ENCODE measurements around the gene LYG1. TPM values are rescaled to one million over a fixed set of nuclear protein-coding genes. Genes with fewer than 3 reads are reported as not detected.
"Not testable (repeated sequence)": the region's sequence is repeated elsewhere in the genome, so short reads cannot be mapped to it uniquely, and the experiment has no call there.

LYG1 gene
- total RNA-seq, 1 experiment from 2014 or later: 0.61 TPM

GRCh38 chr2:99317161-99317872 is 16.3 kb upstream of the LYG1 start:
- peaks cover 51% of the 10 kb centered on the region for H3K36me3 ChIP-seq
- DNase-seq: no peak
- no peaks in the 10 kb centered on the region for H3K4me1 ChIP-seq
- no peak overlapping the region for H3K27ac ChIP-seq
- no peaks in the 10 kb centered on the region for H3K9me3 ChIP-seq (replicated peaks)
- H3K27me3 ChIP-seq: no peaks in the 10 kb centered on the region
- no peak overlapping the region for H3K4me3 ChIP-seq

- no peaks in the 10 kb centered on the region for H3K9me3 ChIP-seq (replicated peaks)
- peaks cover 3% of the 10 kb centered on the region; the same call in 1 of the 2 replicates for H3K36me3 ChIP-seq
- H3K4me1 ChIP-seq: no peaks in the 10 kb centered on the region
- H3K27ac ChIP-seq: no peak overlapping the region
- H3K4me3 ChIP-seq: no peak overlapping the region
- H3K27me3 ChIP-seq: no peaks in the 10 kb centered on the region
- no peak for DNase-seq
Measured at GRCh38 chr2:99299580-99299979, 1.4 kb downstream of the LYG1 start.

GRCh38 chr2:99297994-99298393 is 3.0 kb downstream of the LYG1 start:
- H3K27me3 ChIP-seq: no peaks in the 10 kb centered on the region
- peaks cover 3% of the 10 kb centered on the region; the same call in 1 of the 2 replicates for H3K36me3 ChIP-seq
- DNase-seq: no peak
- H3K4me1 ChIP-seq: no peaks in the 10 kb centered on the region
- H3K27ac ChIP-seq: no peak overlapping the region
- H3K9me3 ChIP-seq (replicated peaks): no peaks in the 10 kb centered on the region
- H3K4me3 ChIP-seq: no peak overlapping the region

- H3K4me3 ChIP-seq: no peak overlapping the region
- H3K4me1 ChIP-seq: no peaks in the 10 kb centered on the region
- H3K9me3 ChIP-seq (replicated peaks): peaks cover 1% of the 10 kb centered on the region
- H3K27ac ChIP-seq: no peak overlapping the region
- H3K27me3 ChIP-seq: no peaks in the 10 kb centered on the region
- no peak for DNase-seq
- H3K36me3 ChIP-seq: peaks cover 3% of the 10 kb centered on the region; the same call in 1 of the 2 replicates
Measured at GRCh38 chr2:99285526-99285925, 15.5 kb downstream of the LYG1 start.

- Histone ChIP-seq H3K4me1 (peaks cover 4% of the 10 kb centered on the region), H3K4me3 (no peak overlapping the region), H3K27ac (no peak overlapping the region), H3K36me3 (peaks cover 3% of the 10 kb centered on the region; the same call in 1 of the 2 replicates), H3K9me3 (replicated peaks) (peaks cover 22% of the 10 kb centered on the region), H3K27me3 (no peaks in the 10 kb centered on the region)
- DNase-seq: no peak
Measured at GRCh38 chr2:99279969-99280695, 20.9 kb downstream of the LYG1 start.

- H3K36me3 ChIP-seq: 0 out of 2 replicates have a peak, but pooled peaks cover under 1% of the 10 kb centered on the region
- peaks cover 22% of the 10 kb centered on the region for H3K9me3 ChIP-seq (replicated peaks)
- no peak overlapping the region for H3K4me3 ChIP-seq
- H3K27me3 ChIP-seq: no peaks in the 10 kb centered on the region
- peak; percentile 88 to 94 for DNase-seq
- H3K4me1 ChIP-seq: peaks cover 4% of the 10 kb centered on the region
- peak overlapping the region; percentile 66 for H3K27ac ChIP-seq
Measured at GRCh38 chr2:99278793-99279291, 22.2 kb downstream of the LYG1 start.

GRCh38 chr2:99278195-99278765 is 22.7 kb downstream of the LYG1 start:
- H3K4me1 ChIP-seq, H3K36me3 ChIP-seq, H3K27me3 ChIP-seq, H3K4me3 ChIP-seq: not testable (repeated sequence)
- peak overlapping the region; percentile 66 for H3K27ac ChIP-seq
- H3K9me3 ChIP-seq (replicated peaks): peaks cover 22% of the 10 kb centered on the region
- peak; percentile 66 to 71 for DNase-seq

- H3K9me3 ChIP-seq (replicated peaks): peaks cover 28% of the 10 kb centered on the region
- H3K4me3 ChIP-seq: no peak overlapping the region; the same call in 1 of the 2 replicates
- peaks cover 4% of the 10 kb centered on the region for H3K4me1 ChIP-seq
- DNase-seq: no peak
- H3K27me3 ChIP-seq: no peaks in the 10 kb centered on the region
- H3K27ac ChIP-seq: no peak overlapping the region
- no peaks in the 10 kb centered on the region for H3K36me3 ChIP-seq
Measured at GRCh38 chr2:99275882-99276281, 25.1 kb downstream of the LYG1 start.

- no peak overlapping the region for H3K27ac ChIP-seq
- no peak overlapping the region for H3K4me3 ChIP-seq
- no peak for DNase-seq
- no peaks in the 10 kb centered on the region for H3K27me3 ChIP-seq
- H3K4me1 ChIP-seq: no peaks in the 10 kb centered on the region
- no peaks in the 10 kb centered on the region for H3K36me3 ChIP-seq
- H3K9me3 ChIP-seq (replicated peaks): no peaks in the 10 kb centered on the region
Measured at GRCh38 chr2:99261242-99261641, 39.8 kb downstream of the LYG1 start.

GRCh38 chr2:99260184-99260583 is 40.8 kb downstream of the LYG1 start:
- Histone ChIP-seq H3K4me1 (no peaks in the 10 kb centered on the region), H3K27ac (no peak overlapping the region), H3K36me3 (no peaks in the 10 kb centered on the region), H3K27me3 (no peaks in the 10 kb centered on the region), H3K9me3 (replicated peaks) (no peaks in the 10 kb centered on the region), H3K4me3 (no peak overlapping the region)
- DNase-seq: no peak

GRCh38 chr2:99259465-99259864 is 41.5 kb downstream of the LYG1 start:
- H3K36me3 ChIP-seq: no peaks in the 10 kb centered on the region
- no peak overlapping the region for H3K4me3 ChIP-seq
- H3K4me1 ChIP-seq: no peaks in the 10 kb centered on the region
- no peak overlapping the region for H3K27ac ChIP-seq
- H3K9me3 ChIP-seq (replicated peaks): no peaks in the 10 kb centered on the region
- H3K27me3 ChIP-seq: no peaks in the 10 kb centered on the region
- DNase-seq: no peak

GRCh38 chr2:99256677-99257076 is 44.3 kb downstream of the LYG1 start:
- Histone ChIP-seq H3K4me3 (no peak overlapping the region), H3K36me3 (no peaks in the 10 kb centered on the region), H3K9me3 (replicated peaks) (no peaks in the 10 kb centered on the region), H3K27ac (no peak overlapping the region), H3K27me3 (no peaks in the 10 kb centered on the region), H3K4me1 (no peaks in the 10 kb centered on the region)
- DNase-seq: no peak

GRCh38 chr2:99255491-99256318 is 45.3 kb downstream of the LYG1 start, which contains the start of gene LYG2:
LYG2 (minus strand) TSS chr2:99255666; CDS start chr2:99254260, 1,406 bp downstream.
- Histone ChIP-seq H3K4me1 (no peaks in the 10 kb centered on the region), H3K27ac (no peak within 1 kb of the TSS), H3K36me3 (no peaks in the 10 kb centered on the region), H3K9me3 (replicated peaks) (no peaks in the 10 kb centered on the region), H3K27me3 (no peaks in the 10 kb centered on the region), H3K4me3 (no peak within 1 kb of the TSS)
- DNase-seq: no peak

GRCh38 chr2:99249951-99250350 is 51.0 kb downstream of the LYG1 start:
- Histone ChIP-seq H3K4me1 (no peaks in the 10 kb centered on the region), H3K27ac (no peak overlapping the region), H3K27me3 (no peaks in the 10 kb centered on the region), H3K4me3 (no peak overlapping the region), H3K9me3 (replicated peaks) (no peaks in the 10 kb centered on the region), H3K36me3 (no peaks in the 10 kb centered on the region)
- no peak for DNase-seq

All from SJCRH30 (cell line).